ENCODE data around the gene NT5DC4.

NT5DC4 gene

GRCh38 chr2:112724591-112725525 is 4.0 kb downstream of the NT5DC4 start:
- no peak for DNase-seq

DNA sequence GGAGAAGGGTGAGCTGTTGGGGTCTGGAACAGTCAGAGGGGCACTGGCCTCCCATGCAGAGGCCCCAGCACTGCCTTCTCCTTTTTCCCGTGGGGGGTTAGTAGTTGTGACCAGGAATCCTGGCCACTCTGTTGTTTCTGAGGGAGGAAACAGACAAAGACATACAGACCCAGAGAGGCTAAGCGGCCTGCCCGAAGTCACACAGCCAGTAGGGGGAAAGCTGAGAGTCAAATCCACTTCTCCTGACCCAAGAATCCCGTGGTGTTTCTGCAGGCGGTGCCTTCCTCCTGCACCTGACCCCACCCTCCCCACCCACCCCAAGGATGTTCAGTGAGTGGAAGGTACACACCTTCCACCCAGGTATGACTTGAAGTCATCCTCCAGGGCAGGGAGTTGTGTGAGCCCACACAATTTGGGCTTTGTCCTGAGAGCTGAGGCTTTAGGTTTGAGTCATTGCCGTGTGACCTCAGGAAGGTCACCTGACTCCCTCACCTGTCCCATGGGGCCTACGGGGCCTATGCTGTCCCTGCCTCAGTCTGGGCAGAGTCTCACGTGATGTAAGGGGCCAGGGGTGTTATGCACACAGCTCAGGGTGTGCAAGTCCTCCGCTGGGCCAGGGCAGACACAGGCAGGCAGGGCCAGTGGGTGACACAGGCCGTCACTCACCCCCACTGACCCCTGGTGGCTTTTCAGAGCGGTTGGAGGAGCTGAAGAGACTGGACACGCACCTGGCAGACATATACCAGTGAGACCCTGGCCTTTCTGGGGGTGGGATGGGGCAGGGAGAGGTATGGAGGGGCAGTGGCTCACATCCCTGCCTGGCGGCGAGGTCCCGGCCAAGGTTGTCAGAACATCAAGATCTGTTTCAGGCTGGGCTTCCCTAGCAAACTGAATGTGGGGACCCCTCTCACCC is 5.0 kb downstream of the NT5DC4 start:
- no peak for DNase-seq

- DNase-seq: peak; percentile 93
These were observed 5.8 kb downstream of the NT5DC4 start for GRCh38 chr2:112726487-112727190.

DNA sequence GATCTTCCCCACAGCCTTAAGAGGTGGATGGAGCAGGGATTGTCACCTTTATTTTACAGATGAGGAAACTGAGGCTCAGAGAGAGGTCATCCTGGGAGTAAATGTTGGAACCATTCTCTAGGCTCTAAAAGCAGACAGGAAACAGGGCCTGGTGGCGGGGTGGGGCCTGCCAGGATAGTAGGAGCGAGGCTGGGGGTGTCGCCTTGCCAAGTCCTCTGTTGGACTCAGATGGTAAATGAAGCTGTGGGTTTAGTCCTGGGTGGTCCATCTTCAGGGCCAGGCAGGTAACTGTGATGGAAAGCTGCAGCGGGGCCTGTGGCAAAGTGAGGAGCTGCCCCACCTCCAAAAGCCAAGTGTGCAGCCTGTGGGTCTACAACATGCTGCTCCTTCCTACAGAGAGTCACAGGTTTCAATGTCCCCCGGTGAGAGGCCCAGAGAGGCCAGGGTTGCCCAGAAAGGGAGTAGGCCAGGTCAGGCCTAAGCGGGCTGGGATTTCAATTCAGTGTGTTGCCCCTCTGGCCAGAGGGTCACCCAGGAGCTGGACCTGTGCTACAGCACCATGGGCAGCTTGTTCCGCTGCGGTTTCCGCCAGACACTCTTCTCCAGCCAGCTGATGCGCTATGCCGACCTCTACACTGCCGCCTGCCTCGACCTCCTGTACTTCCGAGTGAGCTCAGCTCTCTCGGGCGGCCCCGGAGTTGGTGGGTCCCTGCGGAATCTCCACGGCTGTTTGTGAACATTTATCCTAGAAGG is 6.6 kb downstream of the NT5DC4 start:
- DNase-seq: no peak

- DNase-seq: no peak
These were observed 7.2 kb downstream of the NT5DC4 start for GRCh38 chr2:112728029-112728362.

DNA sequence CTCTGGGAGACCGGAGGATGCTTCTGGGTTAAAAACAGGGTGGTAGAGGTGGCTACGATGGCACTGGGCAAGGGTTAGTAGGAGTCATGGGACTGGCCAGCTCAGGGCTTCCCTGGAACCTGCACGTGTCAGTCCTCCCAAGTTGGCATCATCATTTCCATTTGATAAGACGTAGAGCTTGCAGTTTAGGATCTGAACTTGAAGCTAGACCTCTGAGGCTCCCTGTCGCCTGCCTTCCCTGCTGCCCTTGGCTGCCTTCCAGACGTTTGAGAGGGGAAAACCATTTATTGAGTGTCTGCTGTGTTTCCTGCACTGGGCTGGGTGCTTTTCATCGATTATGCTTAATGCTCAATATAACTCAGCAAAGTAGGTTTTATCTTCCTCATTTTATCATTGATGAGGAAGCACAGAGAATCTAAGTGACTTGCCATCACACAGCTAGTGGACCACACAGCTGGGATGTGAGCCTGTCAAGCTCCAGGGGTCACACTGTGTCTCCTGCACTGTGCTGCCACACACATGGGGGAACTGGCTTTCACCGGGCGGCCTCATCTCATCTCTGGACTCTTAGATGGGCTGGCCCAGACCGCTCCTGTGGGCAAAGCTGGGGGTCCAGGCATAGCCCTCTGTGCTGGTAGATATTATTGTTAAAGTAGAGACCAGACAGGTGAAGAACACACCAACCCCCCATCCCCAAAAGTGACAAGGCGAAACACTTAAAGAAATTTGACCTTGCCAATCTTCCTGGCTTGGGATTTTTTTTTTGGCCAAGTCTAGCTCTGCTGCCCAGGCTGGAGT is 7.8 kb downstream of the NT5DC4 start:
- no peak for DNase-seq

GRCh38 chr2:112730216-112730615 is 9.4 kb downstream of the NT5DC4 start:
- no peak for DNase-seq

DNA sequence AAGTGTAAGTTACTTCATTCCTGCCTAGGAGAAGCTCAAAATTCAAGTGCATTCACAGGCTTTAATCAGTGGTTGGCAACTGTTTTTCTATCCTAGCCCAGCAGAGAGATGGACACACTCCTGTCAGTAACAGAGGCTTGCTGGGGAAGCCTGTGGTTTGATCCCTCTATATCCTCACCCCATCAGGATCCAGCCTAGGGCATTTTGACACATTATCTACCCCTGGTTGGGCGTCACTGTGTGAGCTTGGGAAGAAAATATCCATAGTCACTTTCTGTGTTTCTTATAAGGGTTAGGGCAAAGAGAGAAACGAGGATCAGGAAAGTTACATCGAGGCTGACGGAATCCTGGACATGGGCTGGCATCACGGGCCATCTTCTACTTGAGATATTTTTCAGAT is 10.0 kb downstream of the NT5DC4 start:
- no peak for DNase-seq

- DNase-seq: no peak
These were observed 10.7 kb downstream of the NT5DC4 start for GRCh38 chr2:112731479-112731878.

DNA sequence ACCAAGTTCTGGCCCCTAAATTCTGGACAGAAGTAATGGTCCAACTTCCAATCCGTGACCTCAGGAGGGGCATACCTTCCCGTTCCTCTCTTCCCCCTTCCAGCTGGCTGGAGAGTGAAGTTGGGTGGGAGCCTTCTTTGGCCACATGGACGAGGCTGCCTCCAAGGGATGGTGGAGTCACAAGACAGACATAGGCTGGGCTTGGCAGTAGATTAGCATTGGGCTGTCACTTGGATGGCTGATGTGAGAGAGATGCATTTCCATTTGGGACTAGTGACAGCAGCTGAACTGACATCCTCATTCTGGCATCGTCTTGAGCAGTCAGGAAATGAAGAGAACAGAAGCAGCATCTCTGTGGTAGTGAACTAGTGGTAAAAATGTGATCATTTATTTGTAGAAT is 12.6 kb downstream of the NT5DC4 start:
- DNase-seq: no peak

- DNase-seq: no peak
These were observed 13.1 kb downstream of the NT5DC4 start for GRCh38 chr2:112733871-112734270.

GRCh38 chr2:112737542-112738232 is 16.9 kb downstream of the NT5DC4 start:
- no peak for DNase-seq

DNA sequence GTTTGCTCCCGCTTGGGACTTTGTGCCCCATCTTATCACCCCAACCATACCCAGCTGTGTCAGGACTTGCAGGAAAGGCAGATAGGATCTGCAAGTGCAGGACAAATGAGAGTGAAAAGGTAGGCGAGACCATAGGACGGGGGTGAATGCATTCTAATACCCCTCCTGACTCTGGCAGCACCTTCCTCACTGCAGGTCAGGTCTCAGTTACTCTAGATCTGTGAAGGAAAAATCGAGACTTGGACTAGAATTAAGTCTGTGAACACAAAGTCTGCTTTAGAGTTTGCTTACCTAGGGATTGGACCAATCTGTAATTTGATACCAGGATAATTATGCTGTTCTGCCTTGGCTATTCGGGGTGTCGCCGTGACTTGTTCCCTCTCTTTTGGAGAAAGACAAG is 19.7 kb downstream of the NT5DC4 start:
- DNase-seq: no peak

DNA sequence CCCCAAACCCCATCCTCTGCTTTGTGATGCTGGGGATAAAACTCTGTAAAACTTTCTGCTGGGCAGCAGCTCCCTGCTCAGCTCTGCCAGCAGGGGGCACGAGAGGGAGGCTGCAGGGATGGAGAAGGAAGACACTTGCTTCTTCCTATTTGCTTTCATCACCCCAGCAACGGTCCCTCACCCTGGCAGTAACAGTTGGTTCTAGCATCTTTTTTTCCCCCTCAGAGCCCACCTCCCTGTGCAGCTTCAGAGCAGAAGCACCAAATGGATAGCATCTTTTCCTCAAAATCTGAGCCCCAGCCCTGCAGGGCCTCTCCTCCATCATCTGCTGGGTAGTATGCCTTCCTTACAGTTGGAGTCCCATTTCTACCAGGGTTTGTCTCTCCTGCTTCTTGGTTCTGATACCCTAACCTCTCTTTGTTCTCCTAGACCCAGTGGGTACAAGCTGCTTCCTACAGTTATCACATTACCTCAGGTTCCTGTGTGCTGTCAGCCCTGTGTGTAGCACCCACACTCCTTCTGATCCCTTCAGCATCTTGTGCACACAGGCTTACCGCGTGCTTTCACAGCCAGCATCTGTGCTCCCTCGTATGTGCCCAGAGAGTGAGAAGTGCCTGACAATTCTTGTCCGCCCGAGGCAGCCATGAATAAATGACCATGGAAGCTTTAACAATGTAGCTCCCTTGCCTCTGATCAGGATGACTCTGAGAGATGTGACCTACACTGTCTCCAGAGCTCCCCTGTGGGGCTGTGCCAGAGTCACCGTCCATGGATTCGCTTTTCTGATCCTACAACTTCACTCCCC is 29.1 kb downstream of the NT5DC4 start:
- DNase-seq: peak; percentile 89

GRCh38 chr2:112750560-112750843 is 29.7 kb downstream of the NT5DC4 start:
- DNase-seq: no peak

DNA sequence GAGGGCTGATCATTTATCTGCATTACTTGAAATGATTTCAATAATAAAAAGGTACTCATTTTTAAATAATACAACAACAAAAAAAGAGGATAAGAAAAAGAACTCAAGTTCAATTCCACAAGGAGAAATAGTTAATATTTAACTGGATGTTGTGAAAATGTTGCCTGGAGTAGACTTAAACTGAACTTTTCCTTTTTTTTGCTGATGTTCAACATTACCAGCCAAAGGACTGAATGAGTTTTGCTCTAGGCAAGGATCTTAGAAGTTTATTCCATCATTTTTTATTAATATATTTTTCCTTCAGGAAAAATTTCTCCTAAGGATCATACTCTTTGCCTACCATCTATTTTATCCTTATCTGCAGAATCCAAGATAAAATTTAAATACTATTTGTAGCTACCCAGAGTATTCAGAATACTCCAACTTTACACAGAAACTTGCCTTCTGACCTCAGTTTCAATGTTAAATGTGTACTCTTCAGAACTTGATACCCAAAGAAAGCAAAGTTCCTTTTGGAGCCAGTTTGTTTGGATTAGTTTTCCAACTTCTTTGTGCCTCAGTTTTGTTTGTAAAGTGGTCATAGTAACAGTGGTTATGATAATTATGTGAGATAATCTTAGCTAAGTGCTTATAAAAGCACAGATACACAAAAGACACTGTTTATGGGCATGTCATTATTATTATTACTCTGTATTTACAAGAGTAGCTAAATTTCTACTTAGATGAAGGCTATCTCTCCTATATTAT is 30.8 kb downstream of the NT5DC4 start:
- no peak for DNase-seq

DNA sequence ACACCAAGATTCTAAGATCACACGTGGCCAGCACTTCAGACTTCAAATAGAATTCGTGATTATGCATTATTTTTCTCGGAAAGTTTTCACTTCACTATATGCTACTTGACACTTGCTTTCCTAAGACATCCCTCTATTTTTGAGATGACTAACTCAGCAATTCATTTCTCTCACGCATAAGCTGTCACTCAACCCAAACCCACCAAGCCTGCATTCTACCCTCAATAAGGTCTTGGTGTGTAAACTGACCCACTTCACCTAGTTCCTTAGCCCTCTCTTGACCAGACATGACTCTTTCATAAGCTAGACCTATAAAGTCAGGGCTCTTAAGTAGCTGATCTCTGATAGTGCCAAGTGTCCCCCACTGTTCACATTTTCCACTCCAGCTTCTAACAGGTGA is 31.8 kb downstream of the NT5DC4 start:
- DNase-seq: no peak

GRCh38 chr2:112754564-112754963 is 33.7 kb downstream of the NT5DC4 start:
- no peak for DNase-seq

DNA sequence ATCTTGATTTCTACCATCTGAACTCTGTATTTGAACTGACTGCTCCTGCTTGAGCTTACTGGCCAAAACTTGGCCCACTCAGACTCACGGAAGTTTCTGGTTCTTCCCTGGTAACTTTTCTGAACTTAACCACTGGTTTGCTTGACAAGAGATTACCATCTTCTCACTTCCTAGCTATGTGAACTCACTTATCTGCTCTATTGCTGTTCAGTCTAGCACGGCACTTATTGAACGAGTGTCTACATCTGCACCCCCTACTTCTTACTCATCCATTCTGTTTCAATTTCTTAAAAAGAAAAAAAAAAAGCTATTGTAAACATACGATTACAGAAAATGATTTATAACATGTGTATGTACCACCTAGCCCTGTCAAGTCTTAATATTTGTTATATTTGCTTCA is 34.6 kb downstream of the NT5DC4 start:
- no peak for DNase-seq

GRCh38 chr2:112756207-112756606 is 35.4 kb downstream of the NT5DC4 start:
- DNase-seq: no peak
